OCI-LY1 (cell line): Measurements from ENCODE around the gene GLI2.

Source experiments
- H2AFZ ChIP-seq: fragments of 200-600 bp; sonication (generic), shearing (Covaris generic); 2 replicates; pipeline ENCODE4 v1.6.0; 2014; ENCODE audit warnings: antibody characterized with exemption, mild to moderate bottlenecking, low read length
- H3F3A ChIP-seq: fragments of 200-600 bp; sonication (generic), shearing (Covaris generic); 2 replicates; pipeline ENCODE4 v1.6.0; 2014; ENCODE audit warnings: mild to moderate bottlenecking, antibody characterized with exemption, low read length, moderate library complexity; ENCODE audit not compliant: insufficient read depth
- H3K27ac ChIP-seq: fragments of 200-600 bp; sonication (generic); 2 replicates; pipeline ENCODE4 v1.5.1; 2014; ENCODE audit warnings: low read length, mixed run types, mild to moderate bottlenecking, low read depth; ENCODE audit not compliant: poor library complexity, severe bottlenecking
- H3K27me3 ChIP-seq: fragments of 200-600 bp; sonication (generic); 2 replicates; pipeline ENCODE4 v1.6.0; 2014; ENCODE audit warnings: antibody characterized with exemption, mild to moderate bottlenecking, low read length, moderate library complexity; ENCODE audit not compliant: insufficient read depth
- H3K36me3 ChIP-seq: fragments of 200-600 bp; sonication (generic); 2 replicates; pipeline ENCODE4 v1.6.1; 2014; ENCODE audit warnings: mild to moderate bottlenecking, antibody characterized with exemption, low read length, moderate library complexity, mixed read lengths; ENCODE audit not compliant: insufficient read depth
- H3K4me1 ChIP-seq: fragments of 200-600 bp; sonication (generic); 2 replicates; pipeline ENCODE4 v1.5.1; 2014; ENCODE audit warnings: mild to moderate bottlenecking, low read length, moderate library complexity; ENCODE audit not compliant: insufficient read depth, severe bottlenecking
- H3K4me2 ChIP-seq: fragments of 200-600 bp; sonication (generic), shearing (Covaris generic); 2 replicates; pipeline ENCODE4 v1.6.1; 2014; ENCODE audit warnings: low read length
- H3K4me3 ChIP-seq: fragments of 200-600 bp; sonication (generic); 2 replicates; pipeline ENCODE4 v1.5.1; 2014; ENCODE audit warnings: low read length, low read depth, mild to moderate bottlenecking, mixed read lengths; ENCODE audit not compliant: poor library complexity, severe bottlenecking
- H3K79me2 ChIP-seq: fragments of 200-600 bp; shearing (Covaris generic); 2 replicates; pipeline ENCODE4 v1.6.1; 2016; ENCODE audit warnings: mixed run types, low read length, mixed read lengths; ENCODE audit not compliant: insufficient read depth
- H3K9ac ChIP-seq: fragments of 200-600 bp; sonication (generic), shearing (Covaris generic); 2 replicates; pipeline ENCODE4 v1.6.1; 2014; ENCODE audit warnings: mild to moderate bottlenecking, low read length, mixed read lengths
- H3K9me2 ChIP-seq: fragments of 200-600 bp; sonication (generic), shearing (Covaris generic); 2 replicates; pipeline ENCODE4 v1.6.1; 2014; ENCODE audit warnings: low read depth, mild to moderate bottlenecking, low read length, mixed read lengths
- H3K9me3 ChIP-seq: fragments of 200-600 bp; shearing (Covaris generic); 2 replicates; pipeline ENCODE4 v1.6.1; 2014; ENCODE audit warnings: low read length, mixed read lengths
- H4K20me1 ChIP-seq: fragments of 200-600 bp; sonication (generic), shearing (Covaris generic); 2 replicates; pipeline ENCODE4 v1.6.0; 2016; ENCODE audit warnings: mild to moderate bottlenecking, low read length; ENCODE audit not compliant: insufficient read depth
- CTCF ChIP-seq: fragments of 200-600 bp; sonication (generic), shearing (Covaris generic); IDR thresholded peaks from 2 replicates; pipeline ENCODE4 v1.5.1; 2017; ENCODE audit warnings: mild to moderate bottlenecking, antibody characterized with exemption, low read length, moderate library complexity, mixed read lengths
- EZH2 ChIP-seq: fragments of 200-600 bp; sonication (generic), shearing (Covaris generic); IDR thresholded peaks from 2 replicates; pipeline ENCODE4 v1.8.0; 2017; ENCODE audit warnings: borderline replicate concordance, mixed run types, mild to moderate bottlenecking, antibody characterized with exemption, low read length, moderate library complexity, mixed read lengths

The GLI2 gene

GRCh38 chr2:120692691-120693090 lies 43.0 kb upstream of the GLI2 start:
- no peaks in the 10 kb centered on the region for H3F3A ChIP-seq
- H3K79me2 ChIP-seq: no peaks in the 10 kb centered on the region
- no peak overlapping the region for H2AFZ ChIP-seq
- no peaks in the 10 kb centered on the region for H4K20me1 ChIP-seq
- no peaks in the 10 kb centered on the region for H3K36me3 ChIP-seq
- no peaks in the 10 kb centered on the region for H3K4me1 ChIP-seq
- TF ChIP-seq EZH2 (no peak), CTCF (no peak)
- H3K27ac ChIP-seq: no peak overlapping the region
- H3K27me3 ChIP-seq: peaks cover 9% of the 10 kb centered on the region; the same call in 1 of the 2 replicates
- no peak overlapping the region for H3K4me2 ChIP-seq
- H3K9ac ChIP-seq: no peak overlapping the region
- no peaks in the 10 kb centered on the region for H3K9me3 ChIP-seq
- H3K9me2 ChIP-seq: no peaks in the 10 kb centered on the region
- no peak overlapping the region for H3K4me3 ChIP-seq

- H3K36me3 ChIP-seq: no peaks in the 10 kb centered on the region
Observed at GRCh38 chr2:120693121-120693520, 42.5 kb upstream of the GLI2 start.

GRCh38 chr2:120694034-120694433 lies 41.6 kb upstream of the GLI2 start:
- H3K27me3 ChIP-seq: peaks cover 10% of the 10 kb centered on the region; the same call in 1 of the 2 replicates
- no peak overlapping the region for H3K4me3 ChIP-seq
- no peaks in the 10 kb centered on the region for H3K4me1 ChIP-seq
- no peaks in the 10 kb centered on the region for H3K79me2 ChIP-seq
- H2AFZ ChIP-seq: no peak overlapping the region
- H3K36me3 ChIP-seq: no peaks in the 10 kb centered on the region
- no peaks in the 10 kb centered on the region for H4K20me1 ChIP-seq
- no peaks in the 10 kb centered on the region for H3K9me2 ChIP-seq
- H3K9me3 ChIP-seq: no peaks in the 10 kb centered on the region
- no peaks in the 10 kb centered on the region for H3F3A ChIP-seq
- no peak overlapping the region for H3K9ac ChIP-seq
- H3K27ac ChIP-seq: no peak overlapping the region
- H3K4me2 ChIP-seq: no peak overlapping the region
- TF ChIP-seq EZH2: no peak
- TF ChIP-seq CTCF: no peak

More at GRCh38 chr2:120693121-120693520, 42.5 kb upstream of the GLI2 start:
- Histone ChIP-seq H3K9me2 (no peaks in the 10 kb centered on the region), H3K4me3 (no peak overlapping the region), H3K4me2 (no peak overlapping the region), H3K4me1 (no peaks in the 10 kb centered on the region), H3K27ac (no peak overlapping the region), H3K27me3 (peaks cover 10% of the 10 kb centered on the region; the same call in 1 of the 2 replicates), H3K79me2 (no peaks in the 10 kb centered on the region), H2AFZ (no peak overlapping the region), H3K9ac (no peak overlapping the region), H3F3A (no peaks in the 10 kb centered on the region), H3K9me3 (no peaks in the 10 kb centered on the region), H4K20me1 (no peaks in the 10 kb centered on the region)
- TF ChIP-seq EZH2: no peak
- no peak for TF ChIP-seq CTCF
